HG02885 (cell line): ENCODE data around the gene METRNL.
A peak's percentile ranks its signal among the peaks of the same experiment; 100 is the strongest.
"Not testable (repeated sequence)": the region's sequence is repeated elsewhere in the genome, so short reads cannot be mapped to it uniquely, and the experiment has no call there.

Experiments used
- ATAC-seq: cut with Tn5 transposase; IDR thresholded peaks from one replicate; pipeline ENCODE4 v1.9.1; 2021; ENCODE audit warnings: mild to moderate bottlenecking; ENCODE audit not compliant: unreplicated experiment, poor library complexity

METRNL gene

DNA sequence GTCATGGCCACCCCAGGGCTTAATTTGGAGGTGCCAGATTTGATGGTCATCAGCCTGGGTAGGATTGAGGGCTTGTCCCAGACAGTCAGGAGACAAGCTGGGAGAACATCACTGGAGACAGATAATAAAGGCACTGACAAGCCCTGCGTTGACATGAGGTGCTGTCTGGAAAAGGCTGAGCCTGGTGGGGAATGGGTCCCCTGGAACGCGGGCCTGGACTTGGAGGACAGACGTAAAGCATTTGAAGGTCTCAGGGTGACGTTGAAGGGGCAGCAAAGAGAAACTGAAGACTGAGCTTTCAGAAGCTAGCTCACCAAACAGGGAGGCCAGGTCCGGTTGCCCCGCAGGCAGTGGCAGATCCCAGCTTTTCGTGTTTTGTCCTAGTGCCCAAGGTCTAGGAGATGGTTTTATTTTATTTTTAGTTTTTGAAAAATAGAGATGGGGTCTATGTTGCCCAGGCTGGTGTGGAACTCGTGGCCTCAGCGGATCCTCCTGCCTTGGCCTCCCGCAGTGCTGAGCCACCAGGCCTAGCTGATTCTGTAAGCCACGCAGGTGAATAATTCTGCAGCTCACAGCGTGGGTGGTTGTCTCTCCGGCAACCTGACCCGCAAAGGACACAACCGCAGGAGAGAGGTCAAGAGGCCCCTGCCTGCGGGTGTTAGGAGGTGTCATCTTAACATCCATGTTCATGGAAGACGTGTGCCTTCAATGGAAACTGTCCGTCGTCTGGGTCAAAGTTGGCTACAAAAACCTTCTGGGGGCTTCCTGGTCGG lies 37.6 kb downstream of the METRNL start:
- ATAC-seq = no peak

DNA sequence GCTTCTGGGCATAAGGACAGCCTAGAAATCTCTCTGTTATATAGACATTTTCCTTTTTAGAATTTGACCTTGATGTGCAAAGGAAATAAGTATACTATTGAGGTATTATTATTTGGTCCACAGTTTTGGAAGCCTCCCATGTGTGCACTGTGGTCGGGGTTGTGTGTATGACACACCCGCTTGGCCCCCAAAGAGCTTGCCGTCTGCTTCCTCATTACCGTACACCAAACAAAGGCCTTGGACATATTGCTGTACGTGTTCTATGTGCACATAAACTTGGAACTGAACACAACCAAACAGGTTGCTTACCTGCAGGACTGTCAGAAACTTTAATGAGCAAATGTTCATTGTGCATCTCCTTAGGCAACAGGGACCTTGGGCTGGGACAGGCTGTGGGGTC lies 38.2 kb downstream of the METRNL start:
- ATAC-seq = no peak

DNA sequence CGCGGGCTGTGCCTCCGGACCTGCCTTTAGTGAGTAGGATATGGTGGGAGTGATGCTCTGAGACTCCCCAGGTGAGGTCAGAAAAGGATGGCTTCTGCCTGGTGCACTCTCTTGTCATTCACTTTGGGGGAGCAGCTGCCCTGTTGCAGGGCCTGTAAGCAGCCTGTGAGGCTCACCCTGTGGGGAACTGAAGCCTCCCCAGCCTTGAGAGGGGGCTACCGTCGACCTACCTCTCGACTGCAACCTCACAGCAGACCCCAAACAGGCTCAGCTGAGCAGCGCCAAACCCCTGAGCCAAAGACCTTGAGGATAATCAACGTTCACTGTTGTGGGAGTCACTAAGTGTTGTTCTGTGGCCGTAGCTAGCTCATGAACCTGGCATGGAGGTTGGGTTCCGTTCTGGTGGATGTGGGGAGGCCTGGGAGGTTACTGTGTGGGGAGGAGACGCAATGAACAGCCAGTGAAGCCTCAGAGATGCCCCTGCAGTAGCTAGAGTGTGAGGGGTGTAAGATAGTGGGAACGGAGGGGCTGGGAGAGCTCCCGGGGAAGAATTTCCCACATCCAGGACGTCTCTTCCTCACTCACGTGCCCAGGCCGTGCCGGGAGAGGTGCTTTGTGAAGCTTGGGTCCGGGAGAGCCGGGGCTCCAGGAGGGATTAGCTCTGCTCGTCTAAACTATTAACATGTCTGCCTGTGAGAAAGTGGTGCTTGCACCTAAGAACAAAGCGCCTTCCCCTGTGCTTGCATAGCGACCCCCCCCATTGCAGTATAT lies 38.8 kb downstream of the METRNL start:
- no peak for ATAC-seq

DNA sequence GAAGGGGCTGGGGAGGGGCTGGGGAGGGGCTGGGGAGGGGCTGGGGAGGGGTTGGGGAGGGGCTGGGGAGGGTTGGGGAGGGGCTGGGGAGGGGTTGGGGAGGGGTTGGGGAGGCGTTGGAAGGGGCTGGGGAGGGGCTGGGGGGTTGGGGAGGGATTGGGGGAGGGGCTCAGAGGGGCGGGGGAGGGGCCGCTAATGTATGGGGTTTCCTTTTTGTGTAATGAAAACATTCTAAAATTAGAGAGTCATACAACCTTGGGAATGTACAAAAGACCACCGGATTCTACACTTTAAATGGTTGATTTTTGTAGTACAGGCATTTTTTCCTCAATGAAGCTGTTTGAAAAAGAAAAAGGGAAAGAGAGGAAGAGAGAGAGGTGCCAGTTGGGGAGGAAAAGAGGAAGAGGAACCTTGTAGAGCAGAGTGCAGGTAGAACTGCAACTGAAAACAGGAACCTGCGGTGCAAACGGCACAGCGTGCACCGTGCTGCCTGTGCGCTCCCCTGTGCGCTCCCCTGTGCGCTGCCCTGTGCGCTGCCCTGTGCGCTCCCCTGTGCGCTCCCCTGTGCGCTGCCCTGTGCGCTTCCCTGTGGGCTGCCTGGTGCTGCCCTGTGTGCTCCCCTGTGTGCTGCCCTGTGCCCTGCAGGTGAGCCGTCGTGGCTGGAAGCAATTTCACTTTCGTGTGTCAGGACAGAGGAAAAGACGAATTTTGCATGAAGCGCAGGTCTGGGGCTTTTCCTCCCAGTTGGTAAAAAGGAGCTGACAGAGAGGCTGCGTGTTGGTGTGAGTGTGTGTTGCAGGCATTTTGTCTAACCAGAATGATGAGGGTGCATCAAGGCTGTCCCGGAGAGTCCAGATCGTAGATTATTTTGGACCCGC lies 40.8 kb downstream of the METRNL start:
- peak; percentile 77 for ATAC-seq

DNA sequence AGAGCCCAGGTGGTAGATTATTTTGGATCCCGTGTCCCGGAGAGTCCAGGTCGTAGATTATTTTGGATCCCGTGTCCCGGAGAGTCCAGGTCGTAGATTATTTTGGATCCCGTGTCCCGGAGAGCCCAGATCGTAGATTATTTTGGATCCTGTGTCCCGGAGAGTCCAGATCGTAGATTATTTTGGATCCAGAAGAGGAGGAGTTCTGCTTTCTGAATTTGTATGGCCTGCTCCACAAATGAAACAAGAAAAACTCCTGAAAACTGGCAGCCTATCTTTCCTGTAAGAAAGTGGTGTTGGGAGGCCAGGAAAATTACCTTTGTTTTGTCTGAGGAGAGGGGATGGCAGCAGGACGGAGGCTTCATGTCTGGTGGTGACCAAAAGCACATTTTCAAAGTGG lies 42.1 kb downstream of the METRNL start:
- ATAC-seq = not testable (repeated sequence)

DNA sequence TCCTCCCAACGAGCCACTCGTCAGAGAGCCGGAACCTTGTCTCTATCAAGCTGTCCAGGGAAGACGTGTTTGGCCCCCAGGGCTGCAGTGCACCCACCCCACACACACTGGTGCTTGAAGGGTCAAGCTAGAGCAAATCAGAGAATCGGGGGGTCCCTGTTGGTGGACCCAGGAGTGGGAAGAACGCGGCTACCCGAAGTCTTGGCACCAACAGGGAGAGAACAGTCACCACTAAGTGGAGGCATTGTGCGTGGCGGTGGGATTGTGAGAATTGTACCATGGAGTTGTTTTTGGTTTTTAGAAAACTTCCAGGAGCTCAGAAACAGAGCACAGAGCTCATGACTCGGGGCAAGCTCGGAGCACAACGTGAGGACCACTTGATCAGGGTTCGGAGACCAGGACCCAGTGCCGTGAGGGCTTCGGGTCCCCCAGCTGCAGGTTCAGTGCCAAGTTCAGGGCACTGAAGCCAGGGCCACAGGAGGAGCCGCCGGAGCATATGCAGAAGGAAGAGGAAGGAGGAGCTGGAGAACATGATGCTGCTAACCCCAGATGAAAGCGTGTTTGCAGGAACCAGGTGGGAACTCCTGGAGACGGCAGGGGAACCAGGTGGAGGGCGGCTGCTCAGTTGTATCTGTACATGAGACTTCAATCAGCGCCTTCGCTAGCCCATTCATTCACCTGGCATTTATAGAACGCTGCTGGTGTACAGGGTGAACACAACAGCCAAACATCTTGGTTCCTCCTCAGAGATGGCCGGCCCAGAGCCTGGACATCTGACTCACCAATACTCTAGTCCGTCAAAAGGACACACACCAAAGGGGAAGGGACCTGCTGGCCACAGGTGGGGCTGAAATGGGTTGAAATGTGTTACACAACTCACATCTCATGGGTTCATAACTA lies 42.8 kb downstream of the METRNL start:
- ATAC-seq = no peak

DNA sequence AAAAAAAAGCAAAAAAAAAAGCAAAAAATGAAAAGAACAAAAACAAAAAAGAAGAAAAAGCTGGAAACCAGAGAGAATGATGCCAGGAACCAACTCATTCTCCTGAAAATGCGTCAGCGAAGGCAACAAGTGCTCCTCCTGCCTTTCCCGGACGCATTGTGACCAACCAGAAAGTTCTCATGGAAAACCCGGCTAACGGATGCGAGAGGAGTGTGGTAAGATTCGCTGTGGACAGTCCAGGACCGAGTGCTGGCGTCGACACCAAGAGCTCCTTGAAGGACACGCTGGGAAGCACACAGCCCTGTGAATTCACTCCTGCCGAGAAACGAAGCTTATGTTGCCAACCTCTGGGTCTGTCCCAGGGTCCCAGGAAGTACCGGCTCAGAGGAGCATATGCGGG lies 43.4 kb downstream of the METRNL start:
- ATAC-seq = no peak

DNA sequence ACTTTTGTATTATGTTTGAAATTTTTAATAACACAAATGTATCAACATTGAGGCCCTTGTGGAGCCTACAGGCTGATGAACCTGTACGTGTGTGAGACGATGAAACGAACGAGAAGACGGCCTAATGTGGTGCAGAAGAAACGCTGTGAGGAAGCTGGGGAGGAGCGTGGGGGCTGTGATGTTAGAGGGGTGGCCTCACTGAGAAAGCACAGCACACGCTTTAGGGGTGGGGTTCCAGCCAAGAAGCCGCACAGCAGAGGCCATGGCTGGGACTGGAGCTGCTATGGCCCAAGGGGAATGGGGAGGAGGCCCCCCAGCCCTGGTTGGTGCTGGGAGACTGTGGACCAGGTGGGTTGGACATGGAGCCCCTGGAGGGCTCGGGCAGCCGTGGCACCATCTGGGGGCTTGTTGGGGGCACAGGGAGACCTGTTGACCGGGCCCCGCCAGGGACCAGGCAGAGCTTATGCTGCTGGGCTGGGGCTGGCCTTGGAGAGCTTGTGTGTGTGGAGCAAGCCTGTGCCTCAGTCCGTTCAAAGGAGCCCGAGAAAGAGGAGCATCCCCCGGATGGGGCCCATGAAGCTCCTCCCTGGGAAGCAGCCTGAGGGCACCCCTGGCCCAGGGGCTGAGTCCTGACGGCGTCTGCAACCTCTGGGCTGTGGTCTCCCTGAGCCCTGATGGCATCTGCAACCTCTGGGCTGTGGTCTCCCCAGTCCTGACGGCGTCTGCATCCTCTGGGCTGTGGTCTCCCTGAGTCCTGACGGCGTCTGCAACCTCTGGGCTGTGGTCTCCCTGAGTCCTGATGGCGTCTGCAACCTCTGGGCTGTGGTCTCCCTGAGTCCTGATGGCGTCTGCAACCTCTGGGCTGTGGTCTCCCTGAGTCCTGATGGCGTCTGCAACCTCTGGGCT lies 44.7 kb downstream of the METRNL start:
- no peak for ATAC-seq

DNA sequence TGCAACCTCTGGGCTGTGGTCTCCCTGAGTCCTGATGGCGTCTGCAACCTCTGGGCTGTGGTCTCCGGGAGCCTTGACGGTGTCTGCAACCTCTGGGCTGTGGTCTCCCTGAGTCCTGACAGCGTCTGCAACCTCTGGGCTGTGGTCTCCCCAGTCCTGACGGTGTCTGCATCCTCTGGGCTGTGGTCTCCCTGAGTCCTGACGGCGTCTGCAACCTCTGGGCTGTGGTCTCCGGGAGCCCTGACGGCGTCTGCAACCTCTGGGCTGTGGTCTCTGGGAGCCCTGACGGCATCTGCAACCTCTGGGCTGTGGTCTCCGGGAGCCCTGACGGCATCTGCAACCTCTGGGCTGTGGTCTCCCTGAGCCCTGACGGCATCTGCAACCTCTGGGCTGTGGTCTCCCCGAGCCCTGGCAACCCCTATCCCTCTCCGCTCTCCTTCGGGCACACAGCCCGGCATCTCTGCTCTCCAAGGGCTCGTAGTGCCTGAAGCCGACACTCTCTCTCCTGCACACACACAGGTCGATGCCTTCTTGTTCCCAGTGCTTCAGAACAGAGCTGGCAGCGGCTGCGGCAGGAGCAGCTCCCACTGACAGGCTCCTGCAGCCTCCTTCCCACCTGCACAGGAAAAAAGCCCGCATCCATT lies 45.6 kb downstream of the METRNL start:
- ATAC-seq = no peak

DNA sequence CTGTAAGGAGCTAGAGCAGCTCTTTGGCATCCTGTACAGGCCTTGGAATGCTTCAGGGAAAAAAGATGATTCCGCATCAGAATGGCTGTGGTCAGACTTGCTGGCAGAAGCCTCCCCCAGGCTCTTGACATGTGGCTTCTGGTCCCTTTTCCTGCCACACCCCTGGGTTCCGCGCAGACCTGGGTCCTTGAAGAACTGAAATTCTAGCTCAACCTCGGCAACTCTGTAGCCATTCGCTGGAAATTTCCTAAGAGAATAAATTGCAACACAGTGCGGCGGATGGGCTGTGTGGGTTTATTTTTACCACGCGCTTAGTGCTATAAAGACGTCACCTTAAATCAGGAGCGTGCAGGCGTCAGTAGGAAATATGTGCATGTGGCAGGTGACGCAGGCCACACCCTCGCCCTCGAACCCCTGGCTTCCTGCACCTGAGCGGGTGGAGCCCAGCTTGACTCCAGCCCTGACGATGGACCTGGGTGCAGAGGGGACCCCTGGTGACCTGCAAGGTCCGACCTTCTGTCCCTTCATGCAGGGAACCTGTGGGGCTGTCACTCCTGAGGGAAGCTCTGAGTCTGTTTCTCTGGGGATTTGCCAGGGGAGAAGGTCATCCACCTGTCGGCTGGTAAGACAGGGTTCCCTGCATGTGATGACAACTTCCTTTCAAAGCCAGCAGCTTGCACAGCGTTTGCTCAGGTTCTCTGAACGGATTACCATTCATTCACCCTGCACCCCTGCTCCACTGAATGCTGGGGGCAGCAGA lies 46.3 kb downstream of the METRNL start:
- no peak for ATAC-seq

DNA sequence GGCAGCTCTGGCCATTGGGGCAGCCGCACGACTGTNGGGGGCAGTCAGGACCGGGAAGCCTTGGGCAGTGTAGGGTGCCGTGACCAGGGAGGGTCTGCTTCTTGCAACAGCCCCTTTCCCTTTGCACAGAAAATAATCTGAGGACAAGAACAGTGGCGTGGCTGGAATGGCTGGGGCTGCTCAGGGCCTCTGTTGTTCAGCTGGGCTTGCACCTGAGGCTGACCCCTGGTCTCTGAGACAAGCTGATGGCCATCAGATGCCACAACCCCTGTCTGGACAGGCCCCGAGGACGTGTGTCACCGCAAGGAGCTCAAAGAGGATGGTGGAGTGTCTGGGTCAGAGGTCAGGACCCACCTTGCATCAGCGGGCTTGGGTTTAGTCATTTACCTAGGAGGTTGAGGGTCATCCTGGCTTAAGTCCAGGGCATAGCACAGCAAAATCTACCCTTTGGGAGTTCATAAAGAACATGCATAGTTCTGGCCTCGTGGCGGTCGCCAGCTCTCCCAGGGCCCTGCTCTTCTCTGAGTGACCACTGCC lies 46.9 kb downstream of the METRNL start:
- ATAC-seq = no peak

DNA sequence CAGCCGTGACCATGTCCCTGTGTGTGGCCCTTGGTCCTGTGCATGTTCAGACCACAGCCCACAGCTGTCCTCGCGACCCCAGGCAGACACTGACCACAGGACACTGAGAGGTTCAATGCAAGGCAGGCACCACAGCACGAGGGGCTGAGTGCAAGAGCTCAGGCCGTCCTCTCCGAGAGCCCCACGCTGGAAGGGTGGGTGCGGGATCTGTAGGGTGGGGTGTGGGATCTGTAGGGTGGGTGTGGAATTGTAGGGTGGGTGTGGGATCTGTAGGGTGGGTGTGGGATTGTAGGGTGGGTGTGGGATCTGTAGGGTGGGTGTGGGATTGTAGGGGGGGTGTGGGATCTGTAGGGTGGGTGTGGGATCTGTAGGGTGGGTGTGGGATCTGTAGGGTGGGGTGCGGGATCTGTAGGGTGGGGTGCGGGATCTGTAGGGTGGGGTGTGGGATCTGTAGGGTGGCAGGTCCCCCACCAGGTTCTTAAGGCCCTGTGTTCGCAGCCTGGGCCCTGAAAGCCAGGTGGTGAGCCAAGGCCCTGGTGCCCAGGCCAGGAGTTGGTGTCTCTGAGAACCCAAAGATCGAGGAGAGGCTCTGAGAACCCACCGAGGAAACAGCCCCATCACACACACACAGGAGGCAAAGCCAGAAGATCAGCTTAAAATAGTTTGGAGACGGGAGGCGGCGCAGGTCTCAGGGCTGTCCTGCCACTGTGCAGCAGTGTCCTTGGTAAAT lies 48.2 kb downstream of the METRNL start:
- no peak for ATAC-seq

DNA sequence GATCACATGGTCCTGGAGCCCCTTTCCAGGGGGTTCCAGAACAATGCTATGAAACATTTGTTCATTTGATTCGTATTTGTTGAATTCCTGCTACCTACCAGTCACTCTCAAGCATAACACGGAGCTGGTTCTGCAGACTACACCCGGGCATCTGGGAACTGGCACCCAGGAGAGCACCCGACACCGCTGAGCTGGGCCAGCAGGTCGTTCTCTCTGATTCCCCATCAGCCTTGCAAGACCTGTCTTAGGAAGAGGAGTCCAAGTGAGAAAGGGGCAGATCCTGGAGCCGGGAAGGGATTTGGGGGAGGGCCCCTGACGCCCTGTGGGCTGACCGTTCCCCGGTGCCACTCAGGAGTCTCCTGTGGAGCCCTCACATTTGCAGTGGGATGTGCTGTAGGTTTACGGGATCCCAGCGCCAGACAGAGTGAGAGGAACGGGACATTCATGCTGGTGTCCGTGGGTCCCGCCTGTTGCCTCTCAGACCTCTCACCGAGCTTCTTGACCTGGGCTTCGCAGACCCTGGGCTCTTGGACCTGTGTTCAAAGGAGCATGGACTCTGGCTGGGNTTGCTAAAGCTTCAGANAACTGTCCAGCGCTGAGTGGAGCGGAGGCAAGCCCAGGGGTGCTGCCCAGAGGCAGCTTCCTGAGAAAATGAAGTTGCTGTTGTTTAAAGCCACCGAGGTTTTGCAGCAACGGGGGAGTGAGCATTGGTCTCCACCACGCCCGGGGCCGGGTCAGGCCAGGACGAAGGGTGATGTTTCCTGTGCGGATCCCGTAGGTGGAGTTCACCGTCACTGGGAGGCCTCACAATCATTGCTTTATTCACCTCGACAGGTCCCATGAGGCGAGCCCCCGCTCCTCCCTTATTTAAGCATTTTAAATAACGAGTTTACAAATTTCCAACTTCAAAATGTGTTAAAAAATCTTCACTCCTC lies 49.2 kb downstream of the METRNL start:
- ATAC-seq = no peak

DNA sequence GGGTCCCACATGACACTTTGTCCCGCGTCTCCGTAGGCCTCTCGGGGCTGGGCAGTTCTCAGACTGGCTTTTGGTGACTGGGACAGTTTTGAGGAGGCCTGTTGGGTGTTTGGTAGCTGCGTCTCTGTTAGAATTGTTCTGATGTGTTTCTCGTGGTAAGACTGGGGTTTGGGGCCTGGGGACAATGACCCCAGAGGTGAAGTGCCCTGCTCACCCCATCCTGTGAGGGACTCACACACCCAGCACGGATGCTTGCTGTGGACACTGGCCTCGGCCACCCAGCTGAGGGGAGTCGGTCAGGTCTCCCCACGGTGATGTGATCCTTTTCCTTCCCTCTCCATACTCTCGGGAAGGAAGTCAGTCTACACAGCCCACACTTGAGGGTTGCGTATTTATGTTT lies 50.3 kb downstream of the METRNL start:
- no peak for ATAC-seq

DNA sequence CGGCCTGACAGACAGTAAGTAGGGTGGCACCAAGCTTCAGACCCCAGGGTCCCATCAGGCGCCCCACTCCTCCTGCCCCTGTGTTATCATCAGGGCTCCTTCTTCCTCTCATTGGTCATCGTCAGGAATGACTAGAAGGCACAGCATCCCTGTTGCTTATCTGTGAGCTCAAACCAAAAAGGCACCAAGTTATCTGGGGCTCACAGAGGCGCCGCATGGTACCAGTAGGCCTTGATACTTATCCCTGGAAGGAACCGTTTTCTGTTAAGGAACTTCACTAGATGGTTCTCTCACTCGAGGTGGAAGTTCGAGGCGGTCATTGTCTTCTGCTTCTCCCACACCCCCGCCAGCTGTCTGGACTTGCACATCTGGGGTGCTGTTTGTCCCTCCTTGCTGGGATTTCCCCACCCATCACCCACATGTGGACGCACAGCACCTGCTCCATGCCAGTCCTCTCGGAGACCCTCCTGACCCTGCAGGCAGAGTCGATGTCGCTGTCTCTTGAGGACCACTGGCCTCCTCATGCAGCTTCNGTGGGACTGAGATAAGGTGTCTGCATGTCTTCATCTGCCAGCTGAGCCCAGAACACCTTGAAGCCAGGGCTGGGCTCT lies 52.1 kb downstream of the METRNL start:
- ATAC-seq = no peak
